ENCODE measurements around the gene CCDC110.

CCDC110 gene

DNA sequence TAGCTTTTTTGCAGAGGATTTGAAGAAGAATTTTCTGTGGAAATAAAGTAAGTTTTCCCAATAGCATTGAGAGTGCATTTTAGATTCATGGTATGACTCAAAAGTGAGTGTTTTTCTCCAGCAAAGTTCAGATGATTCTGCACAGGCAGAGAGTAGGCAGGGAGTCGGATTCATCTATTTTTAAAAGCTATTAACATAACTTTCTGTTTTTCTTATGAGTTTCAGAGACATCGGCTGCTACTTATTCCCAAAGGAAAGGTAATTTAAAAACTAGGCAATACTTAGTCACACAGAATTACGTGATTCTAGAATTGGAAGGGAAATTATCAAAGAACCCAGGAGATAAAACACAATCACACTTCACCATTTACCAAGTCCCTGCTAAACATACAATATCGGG lies 4.4 kb downstream of the CCDC110 start:
- no peak for DNase-seq (ENCODE audit: extremely low spot score)
- TF ChIP-seq CTBP1 (IDR thresholded peaks at IDR 0.05; ENCODE audit: borderline replicate concordance) (no peak), FOXM1 (IDR thresholded peaks at IDR 0.05; ENCODE audit: borderline replicate concordance) (no peak), FOXA1 (IDR thresholded peaks at IDR 0.05) (no peak), ARNT (IDR thresholded peaks at IDR 0.05) (no peak), ELF4 (IDR thresholded peaks at IDR 0.05) (no peak), TARDBP (IDR thresholded peaks at IDR 0.05) (no peak), PKNOX1 (IDR thresholded peaks at IDR 0.05) (no peak), LEF1 (IDR thresholded peaks at IDR 0.05; ENCODE audit: borderline replicate concordance) (no peak), SUZ12 (IDR thresholded peaks at IDR 0.05) (no peak), HDGF (IDR thresholded peaks at IDR 0.05; ENCODE audit: borderline replicate concordance) (no peak), FOXK2 (IDR thresholded peaks at IDR 0.05) (no peak), NFRKB (IDR thresholded peaks at IDR 0.05) (no peak), L3MBTL2 (conservative IDR thresholded peaks at IDR 0.05) (no peak), ZNF384 (IDR thresholded peaks at IDR 0.05) (no peak), SP1 (IDR thresholded peaks at IDR 0.05) (no peak), BHLHE40 (IDR thresholded peaks at IDR 0.05; ENCODE audit: borderline replicate concordance) (no peak)
- POLR2A ChIA-PET = no interaction called here
- CTCF ChIA-PET = no interaction called here

- POLR2A ChIA-PET = no interaction called here
- no peak for DNase-seq (ENCODE audit: extremely low spot score)
- CTCF ChIA-PET = no interaction called here
- TF ChIP-seq ARNT (IDR thresholded peaks at IDR 0.05) (no peak), SP1 (IDR thresholded peaks at IDR 0.05) (no peak), FOXM1 (IDR thresholded peaks at IDR 0.05; ENCODE audit: borderline replicate concordance) (no peak), TARDBP (IDR thresholded peaks at IDR 0.05) (no peak), FOXK2 (IDR thresholded peaks at IDR 0.05) (no peak), HDGF (IDR thresholded peaks at IDR 0.05; ENCODE audit: borderline replicate concordance) (no peak), ELF4 (IDR thresholded peaks at IDR 0.05) (no peak), BHLHE40 (IDR thresholded peaks at IDR 0.05; ENCODE audit: borderline replicate concordance) (no peak), CTBP1 (IDR thresholded peaks at IDR 0.05; ENCODE audit: borderline replicate concordance) (no peak), L3MBTL2 (conservative IDR thresholded peaks at IDR 0.05) (no peak), NFRKB (IDR thresholded peaks at IDR 0.05) (no peak), FOXA1 (IDR thresholded peaks at IDR 0.05) (no peak), PKNOX1 (IDR thresholded peaks at IDR 0.05) (no peak)
Observed at GRCh38 chr4:185465707-185466106, 5.8 kb downstream of the CCDC110 start.

DNA sequence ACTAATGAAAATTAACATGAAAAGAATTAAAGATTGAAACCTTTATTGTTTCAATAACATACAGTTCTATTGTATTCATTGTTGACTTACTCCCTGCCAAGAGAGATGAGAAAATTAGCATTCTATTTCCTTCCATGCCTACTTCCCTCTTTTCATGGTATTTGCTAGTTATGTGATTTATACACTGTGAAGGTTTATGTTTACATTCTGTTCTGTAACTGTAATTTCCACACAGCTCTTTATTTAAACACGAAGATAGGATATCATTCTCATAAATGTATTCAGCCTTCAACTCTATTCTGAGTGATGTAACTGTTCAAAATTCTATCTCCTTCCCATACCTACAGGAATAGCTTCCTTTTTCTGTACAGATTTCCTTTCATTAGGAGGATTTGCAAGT lies 6.6 kb downstream of the CCDC110 start:
- no peak for TF ChIP-seq TARDBP (IDR thresholded peaks at IDR 0.05)
- no peak for TF ChIP-seq CTBP1 (IDR thresholded peaks at IDR 0.05; ENCODE audit: borderline replicate concordance)
- TF ChIP-seq HDGF (IDR thresholded peaks at IDR 0.05; ENCODE audit: borderline replicate concordance) = no peak
- TF ChIP-seq ZNF384 (IDR thresholded peaks at IDR 0.05) = no peak
- TF ChIP-seq BHLHE40 (IDR thresholded peaks at IDR 0.05; ENCODE audit: borderline replicate concordance) = no peak
- no peak for TF ChIP-seq FOXK2 (IDR thresholded peaks at IDR 0.05)
- CTCF ChIA-PET = interaction anchor here (0.7 to 0.8 kb wide), 2 partner anchors 32 to 133 kb away, joined by 3 to 4 read pairs; no protein-coding TSS in a partner anchor
- no peak for DNase-seq (ENCODE audit: extremely low spot score)
- POLR2A ChIA-PET = no interaction called here

DNA sequence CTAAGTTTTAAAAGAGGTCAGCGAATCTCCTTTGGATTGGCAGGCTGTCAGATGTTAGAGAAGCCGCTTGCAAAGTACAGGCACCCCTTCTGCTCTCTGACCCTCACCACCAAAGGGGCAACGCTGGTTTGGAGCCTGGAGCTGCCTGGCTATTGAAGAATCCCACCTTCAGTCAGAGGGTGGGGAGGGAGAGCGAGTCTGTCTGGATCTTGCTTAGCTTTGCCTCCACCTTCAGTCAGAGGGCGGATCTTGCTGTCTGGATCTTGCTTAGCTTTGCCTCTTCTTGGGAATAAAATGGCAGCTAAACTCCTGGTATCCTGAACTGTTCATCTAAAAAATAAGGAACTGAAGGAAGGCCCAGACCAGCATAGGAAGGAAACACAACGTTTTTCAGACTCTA lies 7.3 kb downstream of the CCDC110 start:
- DNase-seq (ENCODE audit: extremely low spot score) = no peak
- POLR2A ChIA-PET = no interaction called here
- TF ChIP-seq TARDBP (IDR thresholded peaks at IDR 0.05) (no peak), ELF4 (IDR thresholded peaks at IDR 0.05) (no peak), BHLHE40 (IDR thresholded peaks at IDR 0.05; ENCODE audit: borderline replicate concordance) (no peak), CTBP1 (IDR thresholded peaks at IDR 0.05; ENCODE audit: borderline replicate concordance) (no peak), FOXK2 (IDR thresholded peaks at IDR 0.05) (no peak), FOXA1 (IDR thresholded peaks at IDR 0.05) (no peak), L3MBTL2 (conservative IDR thresholded peaks at IDR 0.05) (no peak), ZNF384 (IDR thresholded peaks at IDR 0.05) (no peak), HDGF (IDR thresholded peaks at IDR 0.05; ENCODE audit: borderline replicate concordance) (no peak), LEF1 (IDR thresholded peaks at IDR 0.05; ENCODE audit: borderline replicate concordance) (no peak), SP1 (IDR thresholded peaks at IDR 0.05) (no peak), FOXM1 (IDR thresholded peaks at IDR 0.05; ENCODE audit: borderline replicate concordance) (no peak), PKNOX1 (IDR thresholded peaks at IDR 0.05) (no peak), NFRKB (IDR thresholded peaks at IDR 0.05) (no peak), ARNT (IDR thresholded peaks at IDR 0.05) (no peak), SUZ12 (IDR thresholded peaks at IDR 0.05) (no peak)
- CTCF ChIA-PET = interaction anchor here (0.7 kb wide), 1 partner anchor 32 kb away, joined by 3 read pairs; no protein-coding TSS in a partner anchor

DNA sequence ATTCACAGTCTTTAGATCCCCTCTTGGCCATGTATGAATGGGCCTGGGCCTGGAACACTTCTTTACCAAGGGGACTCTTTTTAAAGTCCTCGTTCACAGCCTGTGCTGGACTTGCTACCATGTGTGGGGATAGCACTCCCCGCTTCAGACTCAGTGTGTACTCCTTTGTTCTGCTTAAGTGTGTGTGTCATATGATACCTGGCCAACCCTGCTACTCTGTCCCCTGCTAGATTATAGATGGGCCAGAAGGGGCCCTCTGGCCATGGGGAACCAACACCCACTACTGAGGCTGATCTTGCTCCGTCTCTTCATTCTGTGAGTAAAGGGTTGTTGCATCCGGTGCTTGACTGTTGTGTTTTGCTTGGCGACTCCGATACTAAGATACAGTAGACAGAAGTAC lies 8.0 kb downstream of the CCDC110 start:
- ChIA-PET CTCF (no interaction called here), POLR2A (no interaction called here)
- TF ChIP-seq BHLHE40 (IDR thresholded peaks at IDR 0.05; ENCODE audit: borderline replicate concordance) (no peak), NFRKB (IDR thresholded peaks at IDR 0.05) (no peak), SUZ12 (IDR thresholded peaks at IDR 0.05) (no peak), CTBP1 (IDR thresholded peaks at IDR 0.05; ENCODE audit: borderline replicate concordance) (no peak), L3MBTL2 (conservative IDR thresholded peaks at IDR 0.05) (no peak), FOXM1 (IDR thresholded peaks at IDR 0.05; ENCODE audit: borderline replicate concordance) (no peak)
- no peak for DNase-seq (ENCODE audit: extremely low spot score)

- CTCF ChIA-PET = no interaction called here
- DNase-seq (ENCODE audit: extremely low spot score) = no peak
- no peak for TF ChIP-seq L3MBTL2 (conservative IDR thresholded peaks at IDR 0.05)
- no peak for TF ChIP-seq HDGF (IDR thresholded peaks at IDR 0.05; ENCODE audit: borderline replicate concordance)
- TF ChIP-seq SUZ12 (IDR thresholded peaks at IDR 0.05) = no peak
- no peak for TF ChIP-seq ZNF384 (IDR thresholded peaks at IDR 0.05)
- no peak for TF ChIP-seq BHLHE40 (IDR thresholded peaks at IDR 0.05; ENCODE audit: borderline replicate concordance)
- no peak for TF ChIP-seq NFRKB (IDR thresholded peaks at IDR 0.05)
- no peak for TF ChIP-seq ARNT (IDR thresholded peaks at IDR 0.05)
- TF ChIP-seq LEF1 (IDR thresholded peaks at IDR 0.05; ENCODE audit: borderline replicate concordance) = no peak
- no peak for TF ChIP-seq PKNOX1 (IDR thresholded peaks at IDR 0.05)
- no peak for TF ChIP-seq ELF4 (IDR thresholded peaks at IDR 0.05)
- no peak for TF ChIP-seq TARDBP (IDR thresholded peaks at IDR 0.05)
- TF ChIP-seq FOXM1 (IDR thresholded peaks at IDR 0.05; ENCODE audit: borderline replicate concordance) = no peak
- POLR2A ChIA-PET = no interaction called here
Observed at GRCh38 chr4:185461565-185461964, 10.0 kb downstream of the CCDC110 start.
